Cortex of kidney (tissue), 1 donor: ENCODE measurements around the gene FAM124A.

Experiments
- DNase-seq: peaks from one replicate; lab custom pipeline; 2025; lab: John Stamatoyannopoulos, UW

Gene FAM124A

GRCh38 chr13:51221108-51221507 is 1.1 kb upstream of the FAM124A start:
- no peak for DNase-seq

GRCh38 chr13:51221674-51222036 is 543 bp upstream of the FAM124A start:
- DNase-seq: no peak

- DNase-seq: no peak
Observed at GRCh38 chr13:51222686-51223559, 725 bp downstream of the FAM124A start.

GRCh38 chr13:51223560-51224270 is 1.5 kb downstream of the FAM124A start:
- no peak for DNase-seq

- DNase-seq: no peak
Observed at GRCh38 chr13:51225029-51225428, 2.8 kb downstream of the FAM124A start.

- DNase-seq: no peak
Observed at GRCh38 chr13:51227404-51227803, 5.2 kb downstream of the FAM124A start.

GRCh38 chr13:51229101-51229719 is 7.0 kb downstream of the FAM124A start:
- no peak for DNase-seq

GRCh38 chr13:51229731-51230130 is 7.5 kb downstream of the FAM124A start:
- DNase-seq: no peak

GRCh38 chr13:51230477-51231105 is 8.4 kb downstream of the FAM124A start:
- DNase-seq: no peak

GRCh38 chr13:51231456-51231855 is 9.3 kb downstream of the FAM124A start:
- no peak for DNase-seq

- DNase-seq: no peak
Observed at GRCh38 chr13:51232328-51232727, 10.1 kb downstream of the FAM124A start.

- no peak for DNase-seq
Observed at GRCh38 chr13:51233117-51233826, 11.1 kb downstream of the FAM124A start.

- no peak for DNase-seq
Observed at GRCh38 chr13:51234676-51235075, 12.5 kb downstream of the FAM124A start.

GRCh38 chr13:51235186-51235585 is 13.0 kb downstream of the FAM124A start:
- no peak for DNase-seq

- DNase-seq: no peak
Observed at GRCh38 chr13:51235756-51236490, 13.7 kb downstream of the FAM124A start.

GRCh38 chr13:51236491-51236792 is 14.2 kb downstream of the FAM124A start:
- DNase-seq: no peak

- no peak for DNase-seq
Observed at GRCh38 chr13:51237386-51237785, 15.2 kb downstream of the FAM124A start.

- no peak for DNase-seq
Observed at GRCh38 chr13:51237887-51238286, 15.7 kb downstream of the FAM124A start.

- no peak for DNase-seq
Observed at GRCh38 chr13:51240178-51240577, 18.0 kb downstream of the FAM124A start.

GRCh38 chr13:51240958-51241357 is 18.8 kb downstream of the FAM124A start:
- no peak for DNase-seq

GRCh38 chr13:51241720-51242119 is 19.5 kb downstream of the FAM124A start:
- no peak for DNase-seq
